HEK293T (cell line): ENCODE measurements around the gene ARTN.

Experiments used
- ARNT ChIP-seq: fragments of 450-650 bp; IDR thresholded peaks from 2 replicates; pipeline ENCODE4 v1.6.1; 2017; ENCODE audit warnings: mild to moderate bottlenecking
- CTBP1 ChIP-seq: fragments of 450-650 bp; IDR thresholded peaks from 2 replicates; pipeline ENCODE4 v1.6.1; 2016; ENCODE audit warnings: borderline replicate concordance
- FOXA1 ChIP-seq: fragments of 450-650 bp; IDR thresholded peaks from 2 replicates; pipeline ENCODE4 v1.6.1; 2016; ENCODE audit warnings: mild to moderate bottlenecking
- FOXK2 ChIP-seq: fragments of 450-650 bp; IDR thresholded peaks from 2 replicates; pipeline ENCODE4 v1.6.1; 2016; ENCODE audit warnings: mild to moderate bottlenecking
- FOXM1 ChIP-seq: fragments of 450-650 bp; IDR thresholded peaks from 2 replicates; pipeline ENCODE4 v1.6.1; 2017; ENCODE audit warnings: mild to moderate bottlenecking, borderline replicate concordance
- HDGF ChIP-seq: fragments of 450-650 bp; IDR thresholded peaks from 2 replicates; pipeline ENCODE4 v1.6.1; 2017; ENCODE audit warnings: antibody characterized with exemption, borderline replicate concordance
- L3MBTL2 ChIP-seq: fragments of 450-650 bp; conservative IDR thresholded peaks from 2 replicates; pipeline ENCODE4 v1.6.1; 2016; ENCODE audit warnings: mild to moderate bottlenecking
- NFRKB ChIP-seq: fragments of 450-650 bp; IDR thresholded peaks from 2 replicates; pipeline ENCODE4 v1.6.1; 2016; ENCODE audit warnings: mild to moderate bottlenecking, moderate library complexity
- SP1 ChIP-seq: fragments of 450-650 bp; IDR thresholded peaks from 2 replicates; pipeline ENCODE4 v1.6.1; 2017
- SUZ12 ChIP-seq: fragments of 450-650 bp; IDR thresholded peaks from 2 replicates; pipeline ENCODE4 v1.6.1; 2016; ENCODE audit warnings: mild to moderate bottlenecking
- TARDBP ChIP-seq: fragments of 450-650 bp; IDR thresholded peaks from 2 replicates; pipeline ENCODE4 v1.6.1; 2016
- ZNF384 ChIP-seq: fragments of 450-650 bp; IDR thresholded peaks from 2 replicates; pipeline ENCODE4 v1.6.1; 2016

- TF ChIP-seq SP1, result no peak
- TF ChIP-seq NFRKB, result no peak
- no peak for TF ChIP-seq FOXA1
- no peak for TF ChIP-seq L3MBTL2
- no peak for TF ChIP-seq ZNF384
- no peak for TF ChIP-seq FOXM1
- no peak for TF ChIP-seq TARDBP
- no peak for TF ChIP-seq HDGF
- TF ChIP-seq SUZ12, result no peak
- TF ChIP-seq ARNT, result no peak
- TF ChIP-seq FOXK2, result no peak
- TF ChIP-seq CTBP1, result no peak
Measured at GRCh38 chr1:43986712-43987111, 53.1 kb downstream of the ARTN start.
